WTC11 (cell line): ENCODE measurements around the gene RABL6. TPM values are rescaled to one million over a fixed set of nuclear protein-coding genes. Genes with fewer than 3 reads are reported as not detected.

Experiments used
- ATAC-seq: fragments of 200-7000 bp; cut with Tn5 transposase; 2 replicates; pipeline ENCODE4 v1.10.0; 2021; ENCODE audit warnings: mild to moderate bottlenecking, moderate library complexity
- CTCF ChIA-PET: fragments of 300-600 bp; sonication (Branson Sonifier 250); formaldehyde crosslinking; loops from one replicate; lab custom pipeline; 2021; ENCODE audit warnings: antibody characterized with exemption; lab: Charles Lee
- POLR2A ChIA-PET: fragments of 350-600 bp; sonication (Branson Sonifier 250); formaldehyde crosslinking; loops from one replicate; lab custom pipeline; 2021; ENCODE audit warnings: antibody characterized with exemption; lab: Charles Lee
- DNase-seq: peaks from one replicate; pipeline ENCODE4 v3.0.0; 2021; ENCODE audit warnings: low spot score
- H3K27ac Mint-ChIP-seq: 2 replicates; pipeline ENCODE4 v1.8.0; 2021; ENCODE audit warnings: mixed read lengths
- H3K27me3 Mint-ChIP-seq: 2 replicates; pipeline ENCODE4 v1.8.0; 2021; ENCODE audit warnings: low read depth, mild to moderate bottlenecking, moderate library complexity, mixed read lengths
- H3K36me3 Mint-ChIP-seq: 2 replicates; pipeline ENCODE4 v1.8.0; 2021; ENCODE audit warnings: mixed read lengths
- H3K4me1 Mint-ChIP-seq: 2 replicates; pipeline ENCODE4 v1.8.0; 2022; ENCODE audit warnings: mixed read lengths
- H3K4me3 Mint-ChIP-seq: 2 replicates; pipeline ENCODE4 v1.8.0; 2021; ENCODE audit warnings: mild to moderate bottlenecking, moderate library complexity, mixed read lengths
- H3K9me3 Mint-ChIP-seq: 2 replicates; pipeline ENCODE4 v1.8.0; 2021; ENCODE audit warnings: mixed read lengths
- ATF2 ChIP-seq: sonication (generic); formaldehyde crosslinking; IDR thresholded peaks from 2 replicates; pipeline ENCODE4 v1.8.1; 2022; ENCODE audit warnings: low read depth, missing genetic modification reagents, borderline replicate concordance
- CTCF ChIP-seq: fragments of 200-600 bp; IDR thresholded peaks from 2 replicates; pipeline ENCODE4 v1.8.0; 2022; ENCODE audit warnings: antibody characterized with exemption
- EMX1 ChIP-seq: fragments of 250-450 bp; sonication (Bioruptor Pico); IDR thresholded peaks from 2 replicates; pipeline ENCODE4 v1.8.0; 2021; ENCODE audit warnings: mild to moderate bottlenecking
- ESRRA ChIP-seq: sonication (generic); formaldehyde crosslinking; IDR thresholded peaks from 2 replicates; pipeline ENCODE4 v1.8.1; 2022; ENCODE audit warnings: mild to moderate bottlenecking, missing genetic modification reagents, borderline replicate concordance
- GRHL2 ChIP-seq: fragments of 250-450 bp; sonication (Bioruptor Pico); IDR thresholded peaks from 2 replicates; pipeline ENCODE4 v1.8.0; 2022; ENCODE audit warnings: mild to moderate bottlenecking, moderate library complexity; ENCODE audit not compliant: insufficient replicate concordance, severe bottlenecking
- JUN ChIP-seq: sonication (generic); formaldehyde crosslinking; IDR thresholded peaks from 2 replicates; pipeline ENCODE4 v1.8.0; 2023; ENCODE audit warnings: mild to moderate bottlenecking, missing genetic modification reagents
- KAT7 ChIP-seq: sonication (generic); formaldehyde crosslinking; IDR thresholded peaks from 2 replicates; pipeline ENCODE4 v1.8.1; 2023; ENCODE audit warnings: missing genetic modification reagents, mild to moderate bottlenecking, borderline replicate concordance
- NR2C2 ChIP-seq: sonication (generic); formaldehyde crosslinking; IDR thresholded peaks from 2 replicates; pipeline ENCODE4 v1.8.0; 2022; ENCODE audit warnings: mild to moderate bottlenecking, missing genetic modification reagents
- SMAD3 ChIP-seq: sonication (generic); formaldehyde crosslinking; IDR thresholded peaks from 2 replicates; pipeline ENCODE4 v1.8.0; 2022; ENCODE audit warnings: missing genetic modification reagents, mild to moderate bottlenecking, borderline replicate concordance
- USF1 ChIP-seq: sonication (generic); formaldehyde crosslinking; IDR thresholded peaks from 2 replicates; pipeline ENCODE4 v1.8.0; 2022; ENCODE audit warnings: mild to moderate bottlenecking, missing genetic modification reagents
- ZNF121 ChIP-seq: sonication (generic); formaldehyde crosslinking; IDR thresholded peaks from 2 replicates; pipeline ENCODE4 v1.8.0; 2023; ENCODE audit warnings: missing genetic modification reagents
- ZNF138 ChIP-seq: sonication (generic); formaldehyde crosslinking; conservative IDR thresholded peaks from 2 replicates; pipeline ENCODE4 v1.8.1; 2022; ENCODE audit warnings: mild to moderate bottlenecking, moderate library complexity, missing genetic modification reagents
- ZNF219 ChIP-seq: sonication (generic); formaldehyde crosslinking; IDR thresholded peaks from 2 replicates; pipeline ENCODE4 v1.8.0; 2023; ENCODE audit warnings: missing genetic modification reagents, mild to moderate bottlenecking, borderline replicate concordance
- ZNF232 ChIP-seq: sonication (generic); formaldehyde crosslinking; IDR thresholded peaks from 2 replicates; pipeline ENCODE4 v1.8.0; 2022; ENCODE audit warnings: mild to moderate bottlenecking, missing genetic modification reagents
- ZNF281 ChIP-seq: sonication (generic); formaldehyde crosslinking; IDR thresholded peaks from 2 replicates; pipeline ENCODE4 v1.8.0; 2023; ENCODE audit warnings: mild to moderate bottlenecking, missing genetic modification reagents
- ZNF396 ChIP-seq: fragments of 250-450 bp; sonication (Bioruptor Pico); IDR thresholded peaks from 2 replicates; pipeline ENCODE4 v1.8.0; 2021; ENCODE audit warnings: mild to moderate bottlenecking, moderate library complexity, borderline replicate concordance
- ZNF512 ChIP-seq: sonication (generic); formaldehyde crosslinking; IDR thresholded peaks from 2 replicates; pipeline ENCODE4 v1.8.1; 2022; ENCODE audit warnings: missing genetic modification reagents, borderline replicate concordance
- ZNF532 ChIP-seq: fragments of 250-450 bp; sonication (Bioruptor Pico); IDR thresholded peaks from 2 replicates; pipeline ENCODE4 v1.9.0; 2021; ENCODE audit warnings: mild to moderate bottlenecking, borderline replicate concordance
- total RNA-seq: library from RNA; stranded (reverse); gene quantifications from 3 replicates; pipeline ENCODE4 v1.2.3, GENCODE V29; 2021

Gene RABL6
- total RNA-seq, 1 experiment from 2014 or later, result 171 TPM

DNA sequence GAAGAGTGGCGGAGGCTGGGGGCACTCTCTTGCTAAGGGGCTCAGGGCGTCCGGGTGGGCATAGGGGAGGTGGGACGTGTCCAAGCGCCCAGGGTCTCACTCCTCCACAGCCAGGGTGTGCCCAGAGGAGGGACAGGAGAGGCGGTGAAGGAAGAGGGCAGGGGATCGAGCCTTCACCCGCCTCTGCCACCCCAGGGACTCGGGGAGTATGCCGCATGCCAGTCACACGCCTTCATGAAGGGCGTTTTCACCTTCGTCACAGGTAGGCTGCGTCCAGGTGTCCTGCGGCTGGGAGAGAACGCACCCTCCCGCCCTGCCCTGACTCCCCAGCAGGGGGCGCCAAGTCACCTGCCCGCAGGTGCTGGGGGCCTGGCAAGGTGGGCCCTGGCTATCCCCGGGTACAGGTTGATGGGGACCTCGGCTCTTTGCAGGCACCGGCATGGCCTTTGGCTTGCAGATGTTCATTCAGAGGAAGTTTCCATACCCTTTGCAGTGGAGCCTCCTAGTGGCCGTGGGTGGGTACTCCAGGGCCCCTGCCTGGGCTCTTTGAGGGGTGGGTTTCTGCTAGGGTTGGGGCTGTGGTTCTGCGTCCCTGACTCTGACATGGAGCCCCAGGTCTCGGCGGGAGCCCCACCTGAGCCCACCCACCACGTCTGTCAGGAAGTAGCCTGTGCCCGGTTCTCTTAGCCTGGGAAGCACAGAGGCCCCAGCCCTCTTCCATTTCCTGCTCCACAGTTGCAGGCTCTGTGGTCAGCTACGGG is 16.1 kb upstream of the RABL6 start (continued):
- peak; percentile 26; the same call in 1 of the 2 replicates for TF ChIP-seq ZNF281 (CRISPR knock-in tag)
- peak; percentile 71 for TF ChIP-seq ZNF121 (CRISPR knock-in tag)
- TF ChIP-seq ZNF232 (CRISPR knock-in tag), result peak; percentile 59; the same call in 1 of the 2 replicates
- TF ChIP-seq NR2C2 (CRISPR knock-in tag), result peak; percentile 16; the same call in 1 of the 2 replicates
- TF ChIP-seq JUN, result peak; percentile 69; the same call in 1 of the 2 replicates
- TF ChIP-seq SMAD3 (CRISPR knock-in tag), result 0 out of 2 replicates have a peak, but pooled peaks have one; percentile 20
- TF ChIP-seq ZNF532 (CRISPR knock-in tag), result no peak
- peak; percentile 47; the same call in 1 of the 2 replicates for TF ChIP-seq USF1
- TF ChIP-seq ZNF219 (CRISPR knock-in tag), result 0 out of 2 replicates have a peak, but pooled peaks have one; percentile 66
- peak; percentile 98 for TF ChIP-seq CTCF

- no peaks in the 10 kb centered on the region for H3K9me3 Mint-ChIP-seq
- ChIA-PET POLR2A (no interaction called here), CTCF (interaction anchor here (0.6 to 3.1 kb wide), 10 partner anchors 8 to 237 kb away, joined by 3 to 28 read pairs (median 4); partner anchors contain the start of genes AJM1 and RABL6)
- ATAC-seq (no peak), DNase-seq (no peak)
- H3K27ac Mint-ChIP-seq, result no peak overlapping the region
- H3K4me3 Mint-ChIP-seq, result peak overlapping the region; percentile 78
- peaks cover 3% of the 10 kb centered on the region; the same call in 1 of the 2 replicates for H3K36me3 Mint-ChIP-seq
- peaks cover 16% of the 10 kb centered on the region for H3K27me3 Mint-ChIP-seq
- H3K4me1 Mint-ChIP-seq, result peaks cover 32% of the 10 kb centered on the region
- TF ChIP-seq ZNF512 (CRISPR knock-in tag) (no peak), ESRRA (CRISPR knock-in tag) (no peak), ZNF138 (CRISPR knock-in tag) (no peak), KAT7 (CRISPR knock-in tag) (no peak), EMX1 (CRISPR knock-in tag) (no peak), SMAD3 (CRISPR knock-in tag) (no peak), ATF2 (CRISPR knock-in tag) (no peak), GRHL2 (CRISPR knock-in tag) (no peak), ZNF396 (CRISPR knock-in tag) (no peak)
Observed at GRCh38 chr9:136792321-136793085, 15.2 kb upstream of the RABL6 start.
